A549 (cell line): ENCODE data around the gene TNNI3. TPM values are rescaled to one million over a fixed set of nuclear protein-coding genes. Genes with fewer than 3 reads are reported as not detected.

Experiments used
- ATAC-seq, 2 experiments: fragments of 200-7000 bp in 1 of 2; fragments of >200 bp in 1 of 2; cut with Nextera tagmentation in 1 of 2; cut with Tn5 transposase in 1 of 2; 3 replicates each; pipeline versions ENCODE4 v1.8.0 to v1.9.1; 2018 to 2020; ENCODE audit warnings: mild to moderate bottlenecking in 1 of 2, moderate library complexity in 1 of 2
- CTCF ChIA-PET: fragments of 300-600 bp; sonication (Branson Sonifier 250); formaldehyde crosslinking; extraction: SDS; loops from one replicate; lab custom pipeline; 2021; ENCODE audit warnings: antibody characterized with exemption, inconsistent platforms; lab: Yijun Ruan, JAX
- POLR2A ChIA-PET: fragments of 350-600 bp; formaldehyde crosslinking; extraction: SDS; loops from one replicate; lab custom pipeline; 2021; ENCODE audit warnings: antibody characterized with exemption, inconsistent platforms; lab: Yijun Ruan, JAX
- DNase-seq, 2 experiments: peaks; one replicate each; pipeline versions ENCODE4 v3.0.0 to v3.0.0-alpha.2; 2011 to 2016; ENCODE audit warnings: low read depth in 1 of 2, low spot score in 1 of 2
- FAIRE-seq: peaks from 2 replicates; lab custom pipeline; 2011; peaks lifted over from hg19 to GRCh38; lab: Jason Lieb, UNC
- H3K27ac ChIP-seq, 2 experiments: fragments of >200 bp; sonication (Bioruptor Twin); formaldehyde crosslinking; 3 replicates each; pipeline ENCODE4 v1.5.1; 2016 to 2017
- H3K4me1 ChIP-seq: fragments of >200 bp; sonication (Bioruptor Twin); formaldehyde crosslinking; 3 replicates; pipeline ENCODE4 v1.6.1; 2016
- H3K4me2 ChIP-seq: fragments of >200 bp; sonication (Bioruptor Twin); formaldehyde crosslinking; 3 replicates; pipeline ENCODE4 v1.6.1; 2016
- H3K4me3 ChIP-seq: fragments of >200 bp; sonication (Bioruptor Twin); formaldehyde crosslinking; 3 replicates; pipeline ENCODE4 v1.5.1; 2016
- H3K9me3 ChIP-seq: fragments of >200 bp; sonication (Bioruptor Twin); formaldehyde crosslinking; 3 replicates; pipeline ENCODE4 v1.6.1; 2016
- ATOH8 ChIP-seq: fragments of 250-450 bp; sonication (Bioruptor Pico); IDR thresholded peaks from 2 replicates; pipeline ENCODE4 v1.5.0; 2020; ENCODE audit warnings: low read depth, mild to moderate bottlenecking, moderate library complexity
- BHLHE40 ChIP-seq: IDR thresholded peaks from 2 replicates; pipeline ENCODE4 v1.6.1; 2012; ENCODE audit warnings: low read depth, low read length, inconsistent platforms
- CHD2 ChIP-seq: fragments of 150-350 bp; IDR thresholded peaks from 2 replicates; pipeline ENCODE4 v1.6.1; 2014; ENCODE audit warnings: low read length; ENCODE audit not compliant: partially characterized antibody
- CTCF ChIP-seq: fragments of >200 bp; sonication (Bioruptor Twin); formaldehyde crosslinking; IDR thresholded peaks from 3 replicates; pipeline ENCODE4 v1.5.1; 2016
- FOSL2 ChIP-seq, 2 experiments: fragments of 450-650 bp in 1 of 2; fragments of >200 bp in 1 of 2; sonication (Bioruptor Twin) in 1 of 2; formaldehyde crosslinking; IDR thresholded peaks; 2 replicates each; pipeline versions ENCODE4 v1.5.0 to v1.6.1; 2016 to 2020; ENCODE audit warnings: mild to moderate bottlenecking in 1 of 2, moderate library complexity in 1 of 2
- GATA3 ChIP-seq: IDR thresholded peaks from 2 replicates; pipeline ENCODE4 v1.6.1; 2012; ENCODE audit warnings: borderline replicate concordance
- MAX ChIP-seq: IDR thresholded peaks from 2 replicates; pipeline ENCODE4 v1.6.1; 2012
- MAZ ChIP-seq: fragments of 150-350 bp; IDR thresholded peaks from 2 replicates; pipeline ENCODE4 v1.6.1; 2014; ENCODE audit warnings: antibody characterized with exemption, low read depth, low read length, borderline replicate concordance
- MYC ChIP-seq: IDR thresholded peaks from 2 replicates; pipeline ENCODE4 v1.6.1; 2012; ENCODE audit warnings: mild to moderate bottlenecking, inconsistent platforms, low read length, improper control_type of control experiment, borderline replicate concordance
- NPAS2 ChIP-seq: fragments of 250-450 bp; sonication (Bioruptor Pico); IDR thresholded peaks from 2 replicates; pipeline ENCODE4 v1.8.0; 2022; ENCODE audit warnings: mild to moderate bottlenecking, moderate library complexity, borderline replicate concordance
- RAD21 ChIP-seq, 2 experiments: fragments of >200 bp in 1 of 2; sonication (Bioruptor Twin) in 1 of 2; formaldehyde crosslinking in 1 of 2; IDR thresholded peaks in 1 of 2; conservative IDR thresholded peaks in 1 of 2; 2 replicates in 1 of 2; 3 replicates in 1 of 2; pipeline ENCODE4 v1.6.1; 2012 to 2018; ENCODE audit warnings: inconsistent platforms in 1 of 2
- RARB ChIP-seq: fragments of 250-450 bp; sonication (Bioruptor Pico); IDR thresholded peaks from 2 replicates; pipeline ENCODE4 v1.8.0; 2021; ENCODE audit warnings: mild to moderate bottlenecking, moderate library complexity
- RFX5 ChIP-seq: fragments of 450-650 bp; IDR thresholded peaks from 2 replicates; pipeline ENCODE4 v1.7.1; 2014; ENCODE audit warnings: antibody characterized with exemption, mild to moderate bottlenecking, moderate library complexity
- SMC3 ChIP-seq: fragments of >200 bp; sonication (Bioruptor Twin); formaldehyde crosslinking; IDR thresholded peaks from 3 replicates; pipeline ENCODE4 v1.6.1; 2018; ENCODE audit warnings: inconsistent platforms
- SREBF2 ChIP-seq: fragments of 450-650 bp; IDR thresholded peaks from 2 replicates; pipeline ENCODE4 v1.6.1; 2014; ENCODE audit warnings: mild to moderate bottlenecking, moderate library complexity
- TP53 ChIP-seq: fragments of 250-450 bp; sonication (Bioruptor Pico); IDR thresholded peaks from 2 replicates; pipeline ENCODE4 v1.5.0; 2021; ENCODE audit warnings: mild to moderate bottlenecking, moderate library complexity
- ZC3H11A ChIP-seq: fragments of 450-650 bp; IDR thresholded peaks from 2 replicates; pipeline ENCODE4 v1.6.1; 2014; ENCODE audit warnings: antibody characterized with exemption, mild to moderate bottlenecking
- ZFP36 ChIP-seq: fragments of 450-650 bp; IDR thresholded peaks from 2 replicates; pipeline ENCODE4 v1.6.1; 2014; ENCODE audit warnings: borderline replicate concordance; ENCODE audit not compliant: partially characterized antibody
- WGBS: methylation state at CpG from one replicate; pipeline ENCODE4 v1.1.6; 2017; ENCODE audit errors: missing lambda C conversion rate; 5-methylcytosine and 5-hydroxymethylcytosine counted together
- polyA plus RNA-seq, 4 experiments: library from polyadenylated mRNA; depleted of rRNA in 3 of 4; stranded (reverse); fragments of >200 nt; fragmentation: RNase III in 1 of 4; extraction: RNeasy Plus Mini Kit Qiagen cat#74134 plus additional on column Dnase treatment in 1 of 4; gene quantifications; 2 replicates in 3 of 4; 3 replicates in 1 of 4; pipeline ENCODE4 v1.2.3, GENCODE V29; 2011 to 2017

Gene TNNI3
- polyA plus RNA-seq, 2 of the 4 experiments (the other 2 are of a cell fraction), result 6.5 to 7.8 TPM

- no peaks in the 10 kb centered on the region for H3K9me3 ChIP-seq
- no peak overlapping the region for H3K27ac ChIP-seq
- DNase-seq (no peak), ATAC-seq (no peak), FAIRE-seq (no peak)
- ChIA-PET POLR2A (interaction anchor here (1.5 kb wide), 1 partner anchor 15 kb away, joined by 7 read pairs; no protein-coding TSS in a partner anchor), CTCF (interaction anchor here (1.0 to 4.5 kb wide), 11 partner anchors 14 to 442 kb away, joined by 3 to 123 read pairs (median 13); partner anchors contain the start of genes PPP6R1, SYT5 and TNNT1)
- H3K4me3 ChIP-seq, result no peak overlapping the region
- TF ChIP-seq ZFP36 (no peak), RARB (CRISPR knock-in tag) (no peak)
- H3K4me2 ChIP-seq, result no peak overlapping the region
- 86% methylated on average over 61 of the region's 61 CpGs for WGBS
- peaks cover 27% of the 10 kb centered on the region for H3K4me1 ChIP-seq
Observed at GRCh38 chr19:55161571-55162322, 4.2 kb upstream of the TNNI3 start.

- H3K4me3 ChIP-seq, result 0 out of 3 replicates have a peak overlapping the region, but pooled peaks have one; percentile 10
- peak overlapping the region in 1 of 2 experiments; percentile 11; a peak in 1 of 6 replicates for H3K27ac ChIP-seq
- POLR2A ChIA-PET, result interaction anchor here (0.6 to 1.5 kb wide), 7 partner anchors 13 to 247 kb away, joined by 3 to 7 read pairs (median 3); partner anchors contain the start of gene UBE2S
- H3K9me3 ChIP-seq, result no peaks in the 10 kb centered on the region
- TF ChIP-seq GATA3, result no peak
- no peak for TF ChIP-seq NPAS2 (CRISPR knock-in tag)
- TF ChIP-seq SREBF2, result no peak
- TF ChIP-seq, all 56 proteins: peak for 0
- ATAC-seq (no peak), DNase-seq (no peak), FAIRE-seq (no peak)
- Histone ChIP-seq H3K4me1 (peaks cover 27% of the 10 kb centered on the region), H3K4me2 (peak overlapping the region; percentile 40)
- CTCF ChIA-PET, result interaction anchor here (0.7 to 4.5 kb wide), 50 partner anchors 8 to 679 kb away, joined by 3 to 123 read pairs (median 6); partner anchors contain the start of genes DNAAF3, PPP1R12C, PPP6R1 and SYT5
- 77% methylated on average over 32 of the region's 32 CpGs for WGBS
Observed at GRCh38 chr19:55160986-55161365, 3.4 kb upstream of the TNNI3 start.

GRCh38 chr19:55160128-55160985, 2.8 kb upstream of the TNNI3 start:
- Histone ChIP-seq H3K4me3 (0 out of 3 replicates have a peak overlapping the region, but pooled peaks have one; percentile 10), H3K27ac (peak overlapping the region in 1 of 2 experiments; percentile 69; a peak in 3 of 6 replicates), H3K9me3 (no peaks in the 10 kb centered on the region), H3K4me2 (peak overlapping the region; percentile 40), H3K4me1 (peaks cover 22% of the 10 kb centered on the region)
- FAIRE-seq (peak; percentile 54), DNase-seq (peak; percentile 95 to 98), ATAC-seq (peak; percentile 66 to 85)
- 7% methylated on average over 18 of the region's 33 CpGs for WGBS
- TF ChIP-seq MYC, result peak; percentile 85
- no peak for TF ChIP-seq RFX5
- TF ChIP-seq NPAS2 (CRISPR knock-in tag), result peak; percentile 75
- no peak for TF ChIP-seq CHD2
- no peak for TF ChIP-seq FOSL2 (IDR thresholded peaks at IDR 0.05)
- TF ChIP-seq FOSL2 (CRISPR knock-in tag; IDR thresholded peaks at IDR 0.05), result peak; percentile 26; the same call in 1 of the 2 replicates
- TF ChIP-seq BHLHE40, result no peak
- TF ChIP-seq RAD21 (conservative IDR thresholded peaks at IDR 0.05 in 1 of 2, IDR thresholded peaks at IDR 0.05 in 1 of 2), result peak; percentile 90
- peak; percentile 98 for TF ChIP-seq CTCF
- no peak for TF ChIP-seq TP53
- TF ChIP-seq MAZ, result peak; percentile 95
- TF ChIP-seq MAX, result peak; percentile 91
- TF ChIP-seq ATOH8, result no peak
- no peak for TF ChIP-seq GATA3
- TF ChIP-seq ZC3H11A, result no peak
- peak; percentile 86 for TF ChIP-seq SMC3
- CTCF ChIA-PET, result interaction anchor here (0.7 to 4.5 kb wide), 69 partner anchors 9 to 679 kb away, joined by 3 to 123 read pairs (median 5); partner anchors contain the start of genes DNAAF3, HSPBP1, PPP1R12C and PPP6R1
- POLR2A ChIA-PET, result interaction anchor here (0.6 to 1.5 kb wide), 8 partner anchors 13 to 247 kb away, joined by 3 to 7 read pairs (median 4); partner anchors contain the start of gene UBE2S
